ENCODE measurements around the gene SLC25A25. TPM values are rescaled to one million over a fixed set of nuclear protein-coding genes. Genes with fewer than 3 reads are reported as not detected.

SLC25A25 gene
- total RNA-seq, 3 donors from 2014 or later (not counting 1 experiment from before 2014, with no cell fraction given) = 16.8 to 19.1 (median 18.9) TPM

GRCh38 chr9:128026255-128026772 is 41.7 kb upstream of the SLC25A25 start:
- no peaks in the 10 kb centered on the region for H3K36me3 Mint-ChIP-seq
- Histone ChIP-seq H3K36me3 (ENCODE audit: control insufficient read depth, insufficient read depth, low read length) (no peaks in the 10 kb centered on the region), H3K27me3 (ENCODE audit: control insufficient read depth, insufficient read depth, low read length) (no peaks in the 10 kb centered on the region), H3K4me1 (ENCODE audit: control insufficient read depth, insufficient read depth, low read length) (peaks cover 89% of the 10 kb centered on the region), H3K27ac (ENCODE audit: low read length) (peak overlapping the region; percentile 93), H3K4me3 (ENCODE audit: low read length) (no peak overlapping the region), H3K9me3 (ENCODE audit: control insufficient read depth, insufficient read depth, low read length) (no peaks in the 10 kb centered on the region)
- 8% methylated on average over 12 of the region's 12 CpGs for WGBS (ENCODE audit: insufficient coverage)
- H3K9me3 Mint-ChIP-seq = no peaks in the 10 kb centered on the region
- H3K4me3 Mint-ChIP-seq = peak overlapping the region; percentile 73
- intact Hi-C loops (cut with micrococcal nuclease) = loop anchor here (2.0 kb wide), 1 partner anchor 40 kb away; the partner anchor contains the start of gene NAIF1
- ATAC-seq = peak; percentile 58 to 78 (median 74)
- peak; percentile 57 to 96 for DNase-seq
- H3K4me1 Mint-ChIP-seq = peaks cover 34 to 61% of the 10 kb centered on the region in 2 donors
- no peaks in the 10 kb centered on the region for H3K27me3 Mint-ChIP-seq (ENCODE audit: low read depth in 2 of 2)
- H3K27ac Mint-ChIP-seq = peak overlapping the region; percentile 95
- no peak for TF ChIP-seq CTCF (IDR thresholded peaks at IDR 0.05)

GRCh38 chr9:128026773-128027541 is 41.1 kb upstream of the SLC25A25 start:
- H3K4me1 ChIP-seq (ENCODE audit: control insufficient read depth, insufficient read depth, low read length) = peaks cover 89% of the 10 kb centered on the region
- Mint-ChIP-seq H3K27me3 (ENCODE audit: low read depth in 2 of 2) (no peaks in the 10 kb centered on the region), H3K4me3 (peak overlapping the region; percentile 73), H3K36me3 (no peaks in the 10 kb centered on the region), H3K27ac (peak overlapping the region; percentile 95), H3K9me3 (no peaks in the 10 kb centered on the region), H3K4me1 (peaks cover 29 to 57% of the 10 kb centered on the region in 2 donors)
- no peak overlapping the region for H3K4me3 ChIP-seq (ENCODE audit: low read length)
- H3K27me3 ChIP-seq (ENCODE audit: control insufficient read depth, insufficient read depth, low read length) = no peaks in the 10 kb centered on the region
- DNase-seq (peak; percentile 27 to 79), ATAC-seq (peak; percentile 49 to 62 (median 58))
- H3K27ac ChIP-seq (ENCODE audit: low read length) = peak overlapping the region; percentile 93
- WGBS (ENCODE audit: insufficient coverage) = 28% methylated on average over 11 of the region's 11 CpGs
- TF ChIP-seq CTCF (IDR thresholded peaks at IDR 0.05) = no peak
- no peaks in the 10 kb centered on the region for H3K9me3 ChIP-seq (ENCODE audit: control insufficient read depth, insufficient read depth, low read length)
- intact Hi-C loops (cut with micrococcal nuclease) = loop anchor here (1.0 to 2.0 kb wide), 2 partner anchors 8 to 40 kb away; partner anchors contain the start of gene NAIF1
- no peaks in the 10 kb centered on the region for H3K36me3 ChIP-seq (ENCODE audit: control insufficient read depth, insufficient read depth, low read length)

- WGBS (ENCODE audit: insufficient coverage) = 64% methylated on average over 4 of the region's 4 CpGs
- Histone ChIP-seq H3K27me3 (ENCODE audit: control insufficient read depth, insufficient read depth, low read length) (no peaks in the 10 kb centered on the region), H3K4me1 (ENCODE audit: control insufficient read depth, insufficient read depth, low read length) (peaks cover 89% of the 10 kb centered on the region), H3K36me3 (ENCODE audit: control insufficient read depth, insufficient read depth, low read length) (no peaks in the 10 kb centered on the region), H3K9me3 (ENCODE audit: control insufficient read depth, insufficient read depth, low read length) (no peaks in the 10 kb centered on the region), H3K27ac (ENCODE audit: low read length) (peak overlapping the region; percentile 93), H3K4me3 (ENCODE audit: low read length) (no peak overlapping the region)
- intact Hi-C loops (cut with micrococcal nuclease) = loop anchor here (1.0 to 2.0 kb wide), 2 partner anchors 8 to 39 kb away; partner anchors contain the start of gene NAIF1
- no peaks in the 10 kb centered on the region for H3K36me3 Mint-ChIP-seq
- H3K4me3 Mint-ChIP-seq = peak overlapping the region; percentile 73
- peak overlapping the region; percentile 95 for H3K27ac Mint-ChIP-seq
- no peak for TF ChIP-seq CTCF (IDR thresholded peaks at IDR 0.05)
- H3K4me1 Mint-ChIP-seq = peaks cover 29 to 49% of the 10 kb centered on the region in 2 donors
- no peak for ATAC-seq
- no peaks in the 10 kb centered on the region for H3K27me3 Mint-ChIP-seq (ENCODE audit: low read depth in 2 of 2)
- no peaks in the 10 kb centered on the region for H3K9me3 Mint-ChIP-seq
- peak in 1 of 2 donors; percentile 28 for DNase-seq
Observed at GRCh38 chr9:128027705-128028104, 40.3 kb upstream of the SLC25A25 start.
